DOHH2 (cell line): ENCODE data around the gene NHERF2.

Source experiments
- H3F3A ChIP-seq: fragments of 200-600 bp; sonication (generic), shearing (Covaris generic); 2 replicates; pipeline ENCODE4 v1.6.0; 2016; ENCODE audit warnings: antibody characterized with exemption, mild to moderate bottlenecking; ENCODE audit not compliant: control insufficient read depth, insufficient read depth
- H3K27ac ChIP-seq: fragments of 200-600 bp; sonication (generic); 2 replicates; pipeline ENCODE4 v1.5.1; 2014; ENCODE audit warnings: low read depth, mild to moderate bottlenecking, low read length, moderate library complexity
- H3K27me3 ChIP-seq: fragments of 200-600 bp; sonication (generic); 2 replicates; pipeline ENCODE4 v1.6.1; 2014; ENCODE audit warnings: mild to moderate bottlenecking, low read length, mixed read lengths; ENCODE audit not compliant: control insufficient read depth
- H3K36me3 ChIP-seq: fragments of 200-600 bp; sonication (generic); 2 replicates; pipeline ENCODE4 v1.6.1; 2014; ENCODE audit warnings: mild to moderate bottlenecking, low read length, moderate library complexity, mixed read lengths; ENCODE audit not compliant: control insufficient read depth
- H3K4me1 ChIP-seq: fragments of 200-600 bp; sonication (generic); 2 replicates; pipeline ENCODE4 v1.6.1; 2014; ENCODE audit warnings: mild to moderate bottlenecking, low read length, mixed read lengths; ENCODE audit not compliant: control insufficient read depth
- H3K4me2 ChIP-seq: fragments of 200-600 bp; sonication (generic); 2 replicates; pipeline ENCODE4 v1.6.0; 2014; ENCODE audit warnings: mild to moderate bottlenecking, low read length, moderate library complexity
- H3K4me3 ChIP-seq: fragments of 200-600 bp; sonication (generic); 2 replicates; pipeline ENCODE4 v1.5.1; 2014; ENCODE audit warnings: mild to moderate bottlenecking, low read length, mixed read lengths
- H3K79me2 ChIP-seq: fragments of 200-600 bp; sonication (generic); 2 replicates; pipeline ENCODE4 v1.6.1; 2014; ENCODE audit warnings: mild to moderate bottlenecking, low read length, mixed read lengths; ENCODE audit not compliant: control insufficient read depth
- H3K9me2 ChIP-seq: fragments of 200-600 bp; sonication (generic); replicated peaks from 2 replicates; pipeline ENCODE4 v1.6.1; 2014; ENCODE audit warnings: mild to moderate bottlenecking, low read length, mixed read lengths; ENCODE audit not compliant: control insufficient read depth
- H3K9me3 ChIP-seq: fragments of 200-600 bp; sonication (generic); 2 replicates; pipeline ENCODE4 v1.6.1; 2014; ENCODE audit warnings: antibody characterized with exemption, low read length, mixed read lengths; ENCODE audit not compliant: control insufficient read depth, insufficient read depth
- H4K20me1 ChIP-seq: fragments of 200-600 bp; sonication (generic); 2 replicates; pipeline ENCODE4 v1.6.0; 2014; ENCODE audit warnings: low read depth, mild to moderate bottlenecking, antibody characterized with exemption, low read length, moderate library complexity; ENCODE audit not compliant: control insufficient read depth, insufficient read depth
- EZH2phosphoT487 ChIP-seq: fragments of 200-600 bp; sonication (generic); IDR thresholded peaks from 2 replicates; pipeline ENCODE4 v1.6.1; 2017; ENCODE audit warnings: borderline replicate concordance, mild to moderate bottlenecking, antibody characterized with exemption, low read length, moderate library complexity, mixed read lengths
- TF ChIP-seq, protein P1 (sequence below): fragments of 200-600 bp; sonication (generic); IDR thresholded peaks from one replicate; pipeline ENCODE4 v1.5.1; 2014; ENCODE audit warnings: antibody characterized with exemption, mild to moderate bottlenecking, low read depth, low read length; ENCODE audit not compliant: poor library complexity, severe bottlenecking

Gene NHERF2

DNA sequence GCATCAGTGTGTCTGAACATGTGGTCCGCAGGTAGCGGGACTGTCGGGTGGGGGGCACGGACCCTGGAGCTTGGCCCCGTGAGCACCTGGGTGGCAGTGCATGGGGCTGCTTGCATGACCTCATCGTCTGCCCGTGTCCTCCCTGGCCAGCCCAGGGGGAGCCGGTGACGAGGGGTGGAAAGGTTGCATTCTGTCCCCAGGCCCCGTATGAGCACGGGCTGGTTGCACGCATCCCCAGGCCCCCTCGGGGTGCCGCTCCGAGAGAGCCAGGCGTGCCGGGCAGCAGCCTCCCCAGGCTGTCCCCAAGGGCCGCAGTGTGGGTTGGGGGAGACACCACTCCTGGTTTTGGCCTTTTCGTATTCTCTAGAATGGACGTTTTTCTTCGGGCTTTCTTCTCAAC is 51.0 kb downstream of the NHERF2 start:
- H3K9me2 ChIP-seq: no peaks in the 10 kb centered on the region
- no peaks in the 10 kb centered on the region for H3K79me2 ChIP-seq
- no peak for TF ChIP-seq EZH2phosphoT487
- TF ChIP-seq, protein P1, sequence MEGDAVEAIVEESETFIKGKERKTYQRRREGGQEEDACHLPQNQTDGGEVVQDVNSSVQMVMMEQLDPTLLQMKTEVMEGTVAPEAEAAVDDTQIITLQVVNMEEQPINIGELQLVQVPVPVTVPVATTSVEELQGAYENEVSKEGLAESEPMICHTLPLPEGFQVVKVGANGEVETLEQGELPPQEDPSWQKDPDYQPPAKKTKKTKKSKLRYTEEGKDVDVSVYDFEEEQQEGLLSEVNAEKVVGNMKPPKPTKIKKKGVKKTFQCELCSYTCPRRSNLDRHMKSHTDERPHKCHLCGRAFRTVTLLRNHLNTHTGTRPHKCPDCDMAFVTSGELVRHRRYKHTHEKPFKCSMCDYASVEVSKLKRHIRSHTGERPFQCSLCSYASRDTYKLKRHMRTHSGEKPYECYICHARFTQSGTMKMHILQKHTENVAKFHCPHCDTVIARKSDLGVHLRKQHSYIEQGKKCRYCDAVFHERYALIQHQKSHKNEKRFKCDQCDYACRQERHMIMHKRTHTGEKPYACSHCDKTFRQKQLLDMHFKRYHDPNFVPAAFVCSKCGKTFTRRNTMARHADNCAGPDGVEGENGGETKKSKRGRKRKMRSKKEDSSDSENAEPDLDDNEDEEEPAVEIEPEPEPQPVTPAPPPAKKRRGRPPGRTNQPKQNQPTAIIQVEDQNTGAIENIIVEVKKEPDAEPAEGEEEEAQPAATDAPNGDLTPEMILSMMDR: no peak
- H3K9me3 ChIP-seq: no peaks in the 10 kb centered on the region
- peaks cover 3% of the 10 kb centered on the region; the same call in 1 of the 2 replicates for H3K36me3 ChIP-seq
- H3K27me3 ChIP-seq: no peaks in the 10 kb centered on the region
- H3F3A ChIP-seq: no peaks in the 10 kb centered on the region
- no peaks in the 10 kb centered on the region for H3K4me1 ChIP-seq
- no peak overlapping the region for H3K4me2 ChIP-seq
- no peaks in the 10 kb centered on the region for H4K20me1 ChIP-seq
- no peak overlapping the region for H3K27ac ChIP-seq
- H3K4me3 ChIP-seq: no peak overlapping the region

DNA sequence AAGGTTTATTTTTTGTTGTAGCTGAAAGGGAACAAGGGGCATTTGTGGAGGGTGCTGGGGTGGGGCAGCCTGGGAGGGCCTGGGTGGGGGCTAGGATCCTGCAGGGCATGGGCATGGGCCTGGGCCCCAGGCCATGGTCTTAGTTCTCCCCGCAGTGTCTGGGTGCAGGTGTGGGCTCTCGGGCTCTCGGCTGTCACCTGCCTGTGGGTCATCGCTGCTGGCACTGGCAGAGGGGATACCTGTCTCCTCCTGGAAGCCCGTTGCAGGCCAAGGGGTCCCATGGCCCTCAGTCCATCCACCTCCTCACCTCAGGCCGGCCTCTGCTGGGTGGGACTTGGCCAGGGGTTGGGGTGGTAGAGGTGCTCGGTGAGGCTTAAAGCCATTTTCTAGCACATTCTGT is 51.4 kb downstream of the NHERF2 start:
- Histone ChIP-seq H3F3A (no peaks in the 10 kb centered on the region), H3K9me3 (no peaks in the 10 kb centered on the region), H3K27ac (no peak overlapping the region), H3K9me2 (no peaks in the 10 kb centered on the region), H3K4me1 (no peaks in the 10 kb centered on the region), H3K27me3 (no peaks in the 10 kb centered on the region), H3K79me2 (no peaks in the 10 kb centered on the region), H3K36me3 (peaks cover 3% of the 10 kb centered on the region; the same call in 1 of the 2 replicates), H3K4me2 (no peak overlapping the region), H3K4me3 (no peak overlapping the region), H4K20me1 (no peaks in the 10 kb centered on the region)
- no peak for TF ChIP-seq EZH2phosphoT487
- TF ChIP-seq, protein P1: no peak

DNA sequence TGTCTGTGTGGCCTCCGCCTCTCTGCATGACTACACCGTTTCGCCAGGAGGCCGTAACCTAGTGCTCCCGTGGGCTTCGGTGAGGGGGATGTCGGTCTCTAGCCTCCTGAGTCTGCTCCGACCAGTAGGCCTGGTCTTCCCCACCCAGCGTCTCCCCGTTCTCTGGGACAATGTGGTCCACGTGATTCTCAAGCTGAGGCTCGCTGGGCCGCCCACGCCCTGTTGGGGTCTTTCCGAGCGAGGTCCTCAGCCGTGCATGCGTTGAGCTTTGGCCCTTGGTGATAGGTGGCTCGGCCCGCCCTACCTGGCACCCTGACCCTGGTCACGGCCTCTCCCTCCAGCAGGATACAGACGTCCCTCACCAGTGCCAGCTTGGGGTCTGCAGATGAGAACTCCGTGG is 52.0 kb downstream of the NHERF2 start:
- no peak for TF ChIP-seq EZH2phosphoT487
- TF ChIP-seq, protein P1: no peak
- Histone ChIP-seq H3K4me2 (no peak overlapping the region), H3K9me3 (no peaks in the 10 kb centered on the region), H3K27ac (no peak overlapping the region), H3K36me3 (peaks cover 3% of the 10 kb centered on the region; the same call in 1 of the 2 replicates), H3K27me3 (no peaks in the 10 kb centered on the region), H4K20me1 (no peaks in the 10 kb centered on the region), H3F3A (no peaks in the 10 kb centered on the region), H3K4me1 (no peaks in the 10 kb centered on the region), H3K9me2 (no peaks in the 10 kb centered on the region), H3K79me2 (no peaks in the 10 kb centered on the region), H3K4me3 (no peak overlapping the region)
